ENCODE results near the gene BCAS3.

DNA sequence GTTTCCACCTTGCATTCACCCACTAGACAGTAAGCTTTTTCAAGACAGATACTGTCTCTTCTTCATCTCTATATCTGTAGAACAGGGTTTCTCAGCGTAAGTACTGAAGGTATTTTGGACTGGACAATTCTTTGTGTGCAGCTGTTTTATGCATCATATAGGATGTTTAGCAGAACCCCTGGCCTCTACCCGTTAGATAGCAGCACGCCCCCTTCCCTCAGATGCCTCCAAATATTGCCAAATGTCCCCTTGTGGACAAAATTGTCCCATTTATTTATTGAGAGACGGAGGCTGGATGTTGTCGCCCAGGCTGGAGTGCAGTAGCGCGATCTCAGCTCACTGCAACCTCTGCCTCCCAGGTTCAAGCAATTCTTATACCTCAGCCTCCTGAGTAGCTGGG is 458.6 kb downstream of the BCAS3 start:
- TF ChIP-seq, protein P1, sequence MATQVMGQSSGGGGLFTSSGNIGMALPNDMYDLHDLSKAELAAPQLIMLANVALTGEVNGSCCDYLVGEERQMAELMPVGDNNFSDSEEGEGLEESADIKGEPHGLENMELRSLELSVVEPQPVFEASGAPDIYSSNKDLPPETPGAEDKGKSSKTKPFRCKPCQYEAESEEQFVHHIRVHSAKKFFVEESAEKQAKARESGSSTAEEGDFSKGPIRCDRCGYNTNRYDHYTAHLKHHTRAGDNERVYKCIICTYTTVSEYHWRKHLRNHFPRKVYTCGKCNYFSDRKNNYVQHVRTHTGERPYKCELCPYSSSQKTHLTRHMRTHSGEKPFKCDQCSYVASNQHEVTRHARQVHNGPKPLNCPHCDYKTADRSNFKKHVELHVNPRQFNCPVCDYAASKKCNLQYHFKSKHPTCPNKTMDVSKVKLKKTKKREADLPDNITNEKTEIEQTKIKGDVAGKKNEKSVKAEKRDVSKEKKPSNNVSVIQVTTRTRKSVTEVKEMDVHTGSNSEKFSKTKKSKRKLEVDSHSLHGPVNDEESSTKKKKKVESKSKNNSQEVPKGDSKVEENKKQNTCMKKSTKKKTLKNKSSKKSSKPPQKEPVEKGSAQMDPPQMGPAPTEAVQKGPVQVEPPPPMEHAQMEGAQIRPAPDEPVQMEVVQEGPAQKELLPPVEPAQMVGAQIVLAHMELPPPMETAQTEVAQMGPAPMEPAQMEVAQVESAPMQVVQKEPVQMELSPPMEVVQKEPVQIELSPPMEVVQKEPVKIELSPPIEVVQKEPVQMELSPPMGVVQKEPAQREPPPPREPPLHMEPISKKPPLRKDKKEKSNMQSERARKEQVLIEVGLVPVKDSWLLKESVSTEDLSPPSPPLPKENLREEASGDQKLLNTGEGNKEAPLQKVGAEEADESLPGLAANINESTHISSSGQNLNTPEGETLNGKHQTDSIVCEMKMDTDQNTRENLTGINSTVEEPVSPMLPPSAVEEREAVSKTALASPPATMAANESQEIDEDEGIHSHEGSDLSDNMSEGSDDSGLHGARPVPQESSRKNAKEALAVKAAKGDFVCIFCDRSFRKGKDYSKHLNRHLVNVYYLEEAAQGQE (IDR thresholded peaks at IDR 0.05) = no peak
- TF ChIP-seq, protein P2, sequence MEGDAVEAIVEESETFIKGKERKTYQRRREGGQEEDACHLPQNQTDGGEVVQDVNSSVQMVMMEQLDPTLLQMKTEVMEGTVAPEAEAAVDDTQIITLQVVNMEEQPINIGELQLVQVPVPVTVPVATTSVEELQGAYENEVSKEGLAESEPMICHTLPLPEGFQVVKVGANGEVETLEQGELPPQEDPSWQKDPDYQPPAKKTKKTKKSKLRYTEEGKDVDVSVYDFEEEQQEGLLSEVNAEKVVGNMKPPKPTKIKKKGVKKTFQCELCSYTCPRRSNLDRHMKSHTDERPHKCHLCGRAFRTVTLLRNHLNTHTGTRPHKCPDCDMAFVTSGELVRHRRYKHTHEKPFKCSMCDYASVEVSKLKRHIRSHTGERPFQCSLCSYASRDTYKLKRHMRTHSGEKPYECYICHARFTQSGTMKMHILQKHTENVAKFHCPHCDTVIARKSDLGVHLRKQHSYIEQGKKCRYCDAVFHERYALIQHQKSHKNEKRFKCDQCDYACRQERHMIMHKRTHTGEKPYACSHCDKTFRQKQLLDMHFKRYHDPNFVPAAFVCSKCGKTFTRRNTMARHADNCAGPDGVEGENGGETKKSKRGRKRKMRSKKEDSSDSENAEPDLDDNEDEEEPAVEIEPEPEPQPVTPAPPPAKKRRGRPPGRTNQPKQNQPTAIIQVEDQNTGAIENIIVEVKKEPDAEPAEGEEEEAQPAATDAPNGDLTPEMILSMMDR (IDR thresholded peaks at IDR 0.05; ENCODE audit: low read depth, low read length, missing input control) = no peak
- TF ChIP-seq, protein P3, sequence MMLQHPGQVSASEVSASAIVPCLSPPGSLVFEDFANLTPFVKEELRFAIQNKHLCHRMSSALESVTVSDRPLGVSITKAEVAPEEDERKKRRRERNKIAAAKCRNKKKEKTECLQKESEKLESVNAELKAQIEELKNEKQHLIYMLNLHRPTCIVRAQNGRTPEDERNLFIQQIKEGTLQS (IDR thresholded peaks at IDR 0.05) = no peak
- no peak for TF ChIP-seq TAF1 (conservative IDR thresholded peaks at IDR 0.05)
